ENCODE data around the gene HES3.

Gene HES3

DNA sequence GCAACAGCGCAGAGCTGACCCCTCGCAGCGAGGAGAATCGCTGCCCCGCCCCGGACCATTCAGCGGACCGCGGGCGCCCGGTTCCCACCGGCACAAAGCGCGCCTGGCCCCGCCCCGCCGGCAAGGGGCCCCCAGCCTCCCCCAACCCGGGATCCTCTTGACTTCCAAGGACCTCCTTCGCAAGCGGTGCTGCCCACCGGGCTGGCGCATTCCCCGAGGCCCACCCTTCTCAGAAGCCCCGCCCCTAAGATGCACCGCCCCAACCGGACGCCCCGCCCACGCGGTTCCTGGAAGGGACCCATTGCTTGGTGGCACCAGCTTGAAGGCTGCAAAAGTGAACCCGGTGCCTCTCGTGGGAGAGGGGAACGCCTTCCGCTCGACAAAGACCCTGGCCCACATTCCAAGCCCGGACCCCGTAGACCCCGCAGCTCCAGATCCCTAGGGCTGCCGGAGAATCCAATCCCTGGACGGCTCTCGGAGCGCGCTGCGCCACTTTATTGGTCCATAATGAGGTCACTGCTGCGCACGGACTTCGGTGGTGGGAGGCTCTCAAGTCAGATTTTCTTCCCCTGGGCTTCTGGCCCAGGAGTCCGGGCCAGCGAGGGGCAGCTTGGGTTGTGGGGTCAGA, 2.0 kb downstream of the HES3 start:
- Histone ChIP-seq H3K9me3 (ENCODE audit: insufficient read depth, low read length) (no peaks in the 10 kb centered on the region), H3K4me3 (ENCODE audit: low read length) (peak overlapping the region; percentile 77), H2AFZ (ENCODE audit: low read depth, low read length) (no peak overlapping the region), H4K20me1 (ENCODE audit: insufficient read depth, low read length) (no peaks in the 10 kb centered on the region), H3K79me2 (ENCODE audit: low read length) (no peaks in the 10 kb centered on the region), H3K27me3 (ENCODE audit: low read depth, low read length) (no peaks in the 10 kb centered on the region), H3K9ac (ENCODE audit: low read length) (no peak overlapping the region), H3K36me3 (replicated peaks; ENCODE audit: low read depth, low read length) (no peaks in the 10 kb centered on the region), H3K4me1 (ENCODE audit: low read length) (peaks cover 4% of the 10 kb centered on the region; the same call in 1 of the 2 replicates), H3K4me2 (ENCODE audit: low read length) (peak overlapping the region; percentile 73), H3K27ac (ENCODE audit: low read length) (no peak overlapping the region)
- TF ChIP-seq, protein P1, sequence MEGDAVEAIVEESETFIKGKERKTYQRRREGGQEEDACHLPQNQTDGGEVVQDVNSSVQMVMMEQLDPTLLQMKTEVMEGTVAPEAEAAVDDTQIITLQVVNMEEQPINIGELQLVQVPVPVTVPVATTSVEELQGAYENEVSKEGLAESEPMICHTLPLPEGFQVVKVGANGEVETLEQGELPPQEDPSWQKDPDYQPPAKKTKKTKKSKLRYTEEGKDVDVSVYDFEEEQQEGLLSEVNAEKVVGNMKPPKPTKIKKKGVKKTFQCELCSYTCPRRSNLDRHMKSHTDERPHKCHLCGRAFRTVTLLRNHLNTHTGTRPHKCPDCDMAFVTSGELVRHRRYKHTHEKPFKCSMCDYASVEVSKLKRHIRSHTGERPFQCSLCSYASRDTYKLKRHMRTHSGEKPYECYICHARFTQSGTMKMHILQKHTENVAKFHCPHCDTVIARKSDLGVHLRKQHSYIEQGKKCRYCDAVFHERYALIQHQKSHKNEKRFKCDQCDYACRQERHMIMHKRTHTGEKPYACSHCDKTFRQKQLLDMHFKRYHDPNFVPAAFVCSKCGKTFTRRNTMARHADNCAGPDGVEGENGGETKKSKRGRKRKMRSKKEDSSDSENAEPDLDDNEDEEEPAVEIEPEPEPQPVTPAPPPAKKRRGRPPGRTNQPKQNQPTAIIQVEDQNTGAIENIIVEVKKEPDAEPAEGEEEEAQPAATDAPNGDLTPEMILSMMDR (IDR thresholded peaks at IDR 0.05; ENCODE audit: low read depth, low read length) = no peak
- no peak for TF ChIP-seq EZH2phosphoT487 (IDR thresholded peaks at IDR 0.05; ENCODE audit: low read depth)

DNA sequence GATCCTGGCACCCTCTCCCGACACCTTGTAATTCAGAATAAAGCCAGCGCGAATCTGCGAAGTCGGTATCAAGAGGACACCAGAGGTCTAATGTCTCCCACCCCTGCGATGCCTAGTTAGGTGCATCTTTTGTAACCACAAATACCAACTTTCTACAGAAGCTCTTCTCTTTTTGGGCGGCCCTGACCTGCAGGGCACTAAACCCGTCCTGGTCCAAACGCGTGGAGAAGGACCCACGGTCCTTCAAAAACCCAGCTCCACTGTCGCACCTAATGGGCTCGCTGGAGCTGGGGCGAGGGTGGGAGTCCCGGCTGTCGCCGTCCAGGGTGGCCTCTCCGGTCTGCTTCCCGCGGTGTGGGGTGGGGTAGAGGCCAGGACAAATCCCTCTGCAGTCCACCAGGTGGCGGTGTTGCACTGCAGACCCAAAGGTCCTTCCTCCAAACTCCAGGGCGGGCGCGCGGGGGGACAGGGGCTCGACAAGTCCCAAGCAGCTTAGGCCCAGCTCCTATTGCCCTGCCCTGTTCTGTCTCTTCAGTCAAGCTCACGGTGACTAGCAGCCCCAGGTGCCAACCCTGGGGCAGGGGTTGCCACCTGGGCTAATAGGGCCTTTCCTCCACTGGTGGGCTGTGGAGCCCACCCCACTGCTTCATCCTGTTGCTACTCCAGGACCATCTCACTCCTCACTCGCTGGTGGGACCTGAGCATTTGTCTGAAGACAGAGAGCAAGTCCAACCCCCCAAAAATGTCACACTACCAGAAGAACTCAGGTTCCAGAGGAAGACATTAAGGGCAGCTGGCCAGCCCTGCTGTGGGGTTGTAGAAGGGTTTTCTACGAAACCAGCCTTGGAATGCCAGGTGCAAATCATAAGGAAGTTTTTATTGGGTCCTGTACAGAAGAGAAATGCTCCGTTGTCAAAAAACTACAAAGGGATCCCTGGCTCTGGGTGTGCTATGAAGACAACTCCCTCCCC, 2.8 kb downstream of the HES3 start:
- H3K4me1 ChIP-seq (ENCODE audit: low read length) = peaks cover 4% of the 10 kb centered on the region; the same call in 1 of the 2 replicates
- no peaks in the 10 kb centered on the region for H3K36me3 ChIP-seq (replicated peaks; ENCODE audit: low read depth, low read length)
- H3K4me2 ChIP-seq (ENCODE audit: low read length) = peak overlapping the region; percentile 73
- no peaks in the 10 kb centered on the region for H4K20me1 ChIP-seq (ENCODE audit: insufficient read depth, low read length)
- peak overlapping the region; percentile 77 for H3K4me3 ChIP-seq (ENCODE audit: low read length)
- no peak for TF ChIP-seq EZH2phosphoT487 (IDR thresholded peaks at IDR 0.05; ENCODE audit: low read depth)
- TF ChIP-seq, protein P1 (IDR thresholded peaks at IDR 0.05; ENCODE audit: low read depth, low read length) = peak; percentile 67
- H3K27me3 ChIP-seq (ENCODE audit: low read depth, low read length) = no peaks in the 10 kb centered on the region
- H3K9me3 ChIP-seq (ENCODE audit: insufficient read depth, low read length) = no peaks in the 10 kb centered on the region
- no peak overlapping the region for H3K27ac ChIP-seq (ENCODE audit: low read length)
- H3K9ac ChIP-seq (ENCODE audit: low read length) = no peak overlapping the region
- H3K79me2 ChIP-seq (ENCODE audit: low read length) = no peaks in the 10 kb centered on the region
- no peak overlapping the region for H2AFZ ChIP-seq (ENCODE audit: low read depth, low read length)

DNA sequence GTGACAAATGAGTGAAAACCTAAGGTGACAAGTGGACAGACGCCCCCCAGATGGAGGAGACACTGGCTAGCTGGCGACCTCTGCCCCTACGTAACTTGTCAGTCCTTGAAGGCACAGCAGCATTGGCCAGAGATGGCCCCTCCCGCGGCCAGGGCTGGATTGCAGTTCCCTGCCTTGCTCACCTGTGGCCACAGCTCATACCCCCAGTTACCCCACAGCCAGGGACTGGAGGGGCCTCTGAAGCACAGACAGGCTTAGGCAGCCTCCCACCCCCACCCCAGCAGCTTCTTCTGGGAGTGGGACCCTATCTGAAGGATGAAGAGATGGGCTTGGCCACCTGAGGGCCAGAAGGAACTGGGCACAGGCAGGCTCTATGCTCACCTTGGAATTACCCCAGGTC, 3.7 kb downstream of the HES3 start:
- peaks cover 4% of the 10 kb centered on the region; the same call in 1 of the 2 replicates for H3K4me1 ChIP-seq (ENCODE audit: low read length)
- H3K27me3 ChIP-seq (ENCODE audit: low read depth, low read length) = no peaks in the 10 kb centered on the region
- H3K79me2 ChIP-seq (ENCODE audit: low read length) = no peaks in the 10 kb centered on the region
- TF ChIP-seq, protein P1 (IDR thresholded peaks at IDR 0.05; ENCODE audit: low read depth, low read length) = no peak
- TF ChIP-seq EZH2phosphoT487 (IDR thresholded peaks at IDR 0.05; ENCODE audit: low read depth) = no peak
- no peaks in the 10 kb centered on the region for H4K20me1 ChIP-seq (ENCODE audit: insufficient read depth, low read length)
- no peaks in the 10 kb centered on the region for H3K36me3 ChIP-seq (replicated peaks; ENCODE audit: low read depth, low read length)
- H3K4me3 ChIP-seq (ENCODE audit: low read length) = no peak overlapping the region
- no peaks in the 10 kb centered on the region for H3K9me3 ChIP-seq (ENCODE audit: insufficient read depth, low read length)
- no peak overlapping the region for H3K27ac ChIP-seq (ENCODE audit: low read length)
- no peak overlapping the region for H3K9ac ChIP-seq (ENCODE audit: low read length)
- H3K4me2 ChIP-seq (ENCODE audit: low read length) = no peak overlapping the region
- H2AFZ ChIP-seq (ENCODE audit: low read depth, low read length) = no peak overlapping the region

- Histone ChIP-seq H3K9ac (ENCODE audit: low read length) (no peak overlapping the region), H3K4me3 (ENCODE audit: low read length) (no peak overlapping the region), H3K27me3 (ENCODE audit: low read depth, low read length) (no peaks in the 10 kb centered on the region), H3K4me2 (ENCODE audit: low read length) (no peak overlapping the region), H3K36me3 (replicated peaks; ENCODE audit: low read depth, low read length) (no peaks in the 10 kb centered on the region), H2AFZ (ENCODE audit: low read depth, low read length) (no peak overlapping the region), H3K4me1 (ENCODE audit: low read length) (peaks cover 4% of the 10 kb centered on the region; the same call in 1 of the 2 replicates), H3K27ac (ENCODE audit: low read length) (no peak overlapping the region), H3K79me2 (ENCODE audit: low read length) (no peaks in the 10 kb centered on the region), H3K9me3 (ENCODE audit: insufficient read depth, low read length) (no peaks in the 10 kb centered on the region), H4K20me1 (ENCODE audit: insufficient read depth, low read length) (no peaks in the 10 kb centered on the region)
- TF ChIP-seq, protein P1 (IDR thresholded peaks at IDR 0.05; ENCODE audit: low read depth, low read length) = no peak
- TF ChIP-seq EZH2phosphoT487 (IDR thresholded peaks at IDR 0.05; ENCODE audit: low read depth) = no peak
These were observed 4.3 kb downstream of the HES3 start for GRCh38 chr1:6248161-6248776.

All from OCI-LY3 (cell line).